ENCODE measurements around the gene ELP1.

DNA sequence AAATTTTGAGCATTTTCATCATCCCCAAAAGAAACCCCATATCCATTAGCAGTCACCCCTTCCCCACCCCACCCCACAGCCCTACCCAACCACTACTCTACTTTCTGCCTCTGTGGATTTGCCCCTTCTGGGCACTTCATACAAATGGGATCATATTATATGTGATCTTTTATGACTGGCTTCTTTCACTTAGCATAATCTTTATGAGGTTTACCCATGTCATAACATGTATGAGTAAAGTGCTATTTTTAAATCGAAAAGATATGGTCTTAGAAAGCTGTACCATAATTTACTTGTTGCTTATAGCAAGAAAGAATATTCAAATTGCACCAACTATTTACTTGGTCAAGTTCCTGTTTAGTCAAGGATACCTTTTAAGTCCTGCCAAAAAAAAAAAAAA, 12.7 kb downstream of the ELP1 start:
- no peak for TF ChIP-seq ZFP69B (tag by site-specific recombination; IDR thresholded peaks at IDR 0.05)
- TF ChIP-seq ZNF629 (tag by site-specific recombination; IDR thresholded peaks at IDR 0.05): no peak
- no peak for TF ChIP-seq ZNF311 (tag by site-specific recombination; IDR thresholded peaks at IDR 0.05; ENCODE audit: borderline replicate concordance)
- TF ChIP-seq, protein P1, sequence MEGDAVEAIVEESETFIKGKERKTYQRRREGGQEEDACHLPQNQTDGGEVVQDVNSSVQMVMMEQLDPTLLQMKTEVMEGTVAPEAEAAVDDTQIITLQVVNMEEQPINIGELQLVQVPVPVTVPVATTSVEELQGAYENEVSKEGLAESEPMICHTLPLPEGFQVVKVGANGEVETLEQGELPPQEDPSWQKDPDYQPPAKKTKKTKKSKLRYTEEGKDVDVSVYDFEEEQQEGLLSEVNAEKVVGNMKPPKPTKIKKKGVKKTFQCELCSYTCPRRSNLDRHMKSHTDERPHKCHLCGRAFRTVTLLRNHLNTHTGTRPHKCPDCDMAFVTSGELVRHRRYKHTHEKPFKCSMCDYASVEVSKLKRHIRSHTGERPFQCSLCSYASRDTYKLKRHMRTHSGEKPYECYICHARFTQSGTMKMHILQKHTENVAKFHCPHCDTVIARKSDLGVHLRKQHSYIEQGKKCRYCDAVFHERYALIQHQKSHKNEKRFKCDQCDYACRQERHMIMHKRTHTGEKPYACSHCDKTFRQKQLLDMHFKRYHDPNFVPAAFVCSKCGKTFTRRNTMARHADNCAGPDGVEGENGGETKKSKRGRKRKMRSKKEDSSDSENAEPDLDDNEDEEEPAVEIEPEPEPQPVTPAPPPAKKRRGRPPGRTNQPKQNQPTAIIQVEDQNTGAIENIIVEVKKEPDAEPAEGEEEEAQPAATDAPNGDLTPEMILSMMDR (tag by site-specific recombination; IDR thresholded peaks at IDR 0.05): no peak
- no peak for TF ChIP-seq ZNF549 (tag by site-specific recombination; IDR thresholded peaks at IDR 0.05)
- no peak for TF ChIP-seq MYNN (tag by site-specific recombination; IDR thresholded peaks at IDR 0.05; ENCODE audit: borderline replicate concordance)

All from HEK293 (cell line).